T-helper 9 cell (primary cell): ENCODE data around the gene UROD.
A peak's percentile ranks its signal among the peaks of the same experiment; 100 is the strongest.

Experiments
- DNase-seq: peaks from one replicate; pipeline ENCODE4 v3.0.0-alpha.2; 2020

Gene UROD

GRCh38 chr1:45009296-45009865 lies 2.7 kb upstream of the UROD start:
- no peak for DNase-seq

GRCh38 chr1:45009956-45010854 lies 1.8 kb upstream of the UROD start:
- no peak for DNase-seq

- peak; percentile 61 for DNase-seq
These were observed 921 bp upstream of the UROD start, which contains the start of gene HECTD3 for GRCh38 chr1:45010855-45011811. Gene HECTD3 (minus strand): TSS chr1:45011324. CDS start chr1:45011257, 67 bp downstream.

GRCh38 chr1:45012639-45013278 lies 705 bp downstream of the UROD start:
- no peak for DNase-seq

- DNase-seq: no peak
These were observed 1.6 kb downstream of the UROD start for GRCh38 chr1:45013551-45014209.

GRCh38 chr1:45014321-45015028 lies 2.4 kb downstream of the UROD start:
- DNase-seq: peak; percentile 72

GRCh38 chr1:45015683-45016082 lies 3.6 kb downstream of the UROD start:
- no peak for DNase-seq

- no peak for DNase-seq
These were observed 4.1 kb downstream of the UROD start for GRCh38 chr1:45016090-45016697.

GRCh38 chr1:45016767-45017166 lies 4.7 kb downstream of the UROD start:
- DNase-seq: no peak

GRCh38 chr1:45018599-45019230 lies 6.7 kb downstream of the UROD start:
- DNase-seq: peak; percentile 32

GRCh38 chr1:45023663-45024062 lies 11.6 kb downstream of the UROD start:
- DNase-seq: no peak

- DNase-seq: no peak
These were observed 14.4 kb downstream of the UROD start for GRCh38 chr1:45026446-45026845.

GRCh38 chr1:45032837-45033236 lies 20.8 kb downstream of the UROD start:
- DNase-seq: no peak

GRCh38 chr1:45033356-45033755 lies 21.3 kb downstream of the UROD start:
- DNase-seq: no peak

- DNase-seq: no peak
These were observed 23.7 kb downstream of the UROD start for GRCh38 chr1:45035631-45036301.

- DNase-seq: no peak
These were observed 25.4 kb downstream of the UROD start for GRCh38 chr1:45037456-45037855.

- no peak for DNase-seq
These were observed 26.2 kb downstream of the UROD start for GRCh38 chr1:45038240-45038639.

- no peak for DNase-seq
These were observed 26.8 kb downstream of the UROD start for GRCh38 chr1:45038661-45039364.

GRCh38 chr1:45040297-45040696 lies 28.2 kb downstream of the UROD start:
- no peak for DNase-seq
